Transverse colon (tissue), 4 donors: Measurements from ENCODE around the gene TMEM255B. TPM values are rescaled to one million over a fixed set of nuclear protein-coding genes. Genes with fewer than 3 reads are reported as not detected.

Source experiments
- DNase-seq: peaks from one replicate; pipeline ENCODE4 v3.0.0-alpha.2; 2019
- H3K27ac ChIP-seq, 4 donors: fragments of 200-600 bp; sonication (generic); 2 replicates each; pipeline ENCODE4 v1.5.1; 2016 to 2018; ENCODE audit warnings: inconsistent platforms in 4 of 4
- H3K27me3 ChIP-seq: fragments of 200-600 bp; sonication (generic); 2 replicates; pipeline ENCODE4 v1.5.1; 2017; ENCODE audit warnings: inconsistent platforms
- H3K36me3 ChIP-seq, 4 donors: fragments of 200-600 bp; sonication (generic); 2 replicates each; pipeline ENCODE4 v1.5.1; 2017 to 2019; ENCODE audit warnings: inconsistent platforms in 4 of 4
- H3K4me1 ChIP-seq, 4 donors: fragments of 200-600 bp; sonication (generic); 2 replicates each; pipeline ENCODE4 v1.5.1; 2017 to 2020; ENCODE audit warnings: inconsistent platforms in 4 of 4
- H3K4me3 ChIP-seq, 4 donors: fragments of 200-600 bp; sonication (generic); 1 replicate in 1 of 4; 2 replicates in 3 of 4; pipeline versions ENCODE4 v1.5.1 to v1.6.1; 2017 to 2019; ENCODE audit warnings: inconsistent platforms in 4 of 4
- H3K9me3 ChIP-seq, 2 donors: fragments of 200-600 bp; sonication (generic); 2 replicates each; pipeline ENCODE4 v1.5.1; 2017 to 2019; ENCODE audit warnings: inconsistent platforms in 2 of 2
- CTCF ChIP-seq, 5 experiments: fragments of 200-600 bp in 3 of 5; fragments of 450-650 bp in 2 of 5; sonication (generic) in 3 of 5; IDR thresholded peaks; 1 replicate in 2 of 5; 2 replicates in 3 of 5; pipeline ENCODE4 v1.5.1; 2016 to 2017; ENCODE audit warnings: antibody characterized with exemption in 5 of 5, inconsistent platforms in 3 of 5, mild to moderate bottlenecking in 2 of 5, moderate library complexity in 1 of 5
- EP300 ChIP-seq: sonication (generic); formaldehyde crosslinking; IDR thresholded peaks from one replicate; pipeline ENCODE4 v1.6.1; 2017; ENCODE audit warnings: antibody characterized with exemption, low read depth
- POLR2A ChIP-seq: fragments of 450-650 bp; IDR thresholded peaks from one replicate; pipeline ENCODE4 v1.6.1; 2016; ENCODE audit warnings: antibody characterized with exemption, mild to moderate bottlenecking, moderate library complexity
- POLR2AphosphoS5 ChIP-seq, 3 donors: sonication (generic); formaldehyde crosslinking; IDR thresholded peaks; one replicate each; pipeline ENCODE4 v1.6.1; 2016; ENCODE audit warnings: antibody characterized with exemption in 3 of 3
- WGBS, 2 donors: methylation state at CpG; one replicate each; pipeline ENCODE4 v1.1.5; 2018; ENCODE audit warnings: low coverage in 1 of 2; 5-methylcytosine and 5-hydroxymethylcytosine counted together
- in situ Hi-C, 4 donors: fragments of 200-750 bp; cut with MboI; loops; one replicate each; pipeline versions ENCODE4 v1.15.0 to v1.15.1; 2017; ENCODE audit warnings: low sequenced_read_pairs in 3 of 4, low pct_ligation_motif_present in 1 of 4, low pct_unique_long_range_greater_than_20kb in 1 of 4
- intact Hi-C: fragments of 100-400 bp; cut with DNase I; formaldehyde crosslinking; loops from one replicate; pipeline ENCODE4 v1.15.1; 2023; ENCODE audit warnings: low total_unique reads
- total RNA-seq, 4 donors: library from RNA; depleted of rRNA; stranded (reverse); fragments of >200 nt; gene quantifications; one replicate each; pipeline ENCODE4 v1.1.0, GENCODE V29; 2016

TMEM255B gene
- total RNA-seq, 4 donors from 2014 or later: 0.79 to 27.7 (median 9.4) TPM

GRCh38 chr13:113834496-113835200, 75.6 kb downstream of the TMEM255B start:
- 92 to 95% methylated on average over 16 to 36 of the region's 38 CpGs for WGBS, 2 donors
- Histone ChIP-seq H3K36me3 (peaks cover 0 to 8% (median 2%) of the 10 kb centered on the region in 4 donors), H3K4me3 (no peak overlapping the region), H3K4me1 (peaks cover 27 to 29% (median 29%) of the 10 kb centered on the region in 4 donors), H3K9me3 (no peaks in the 10 kb centered on the region), H3K27me3 (no peaks in the 10 kb centered on the region), H3K27ac (no peak overlapping the region)
- TF ChIP-seq EP300 (no peak), POLR2AphosphoS5 (IDR thresholded peaks at IDR 0.05) (no peak)
- no peak for DNase-seq
- intact Hi-C loops (no loop called here), in situ Hi-C loops (no loop called here)

- 80 to 89% methylated on average over 5 to 37 of the region's 37 CpGs for WGBS, 2 donors
These were observed 76.6 kb downstream of the TMEM255B start for GRCh38 chr13:113835461-113836270.

GRCh38 chr13:113836768-113837559, 77.9 kb downstream of the TMEM255B start:
- no peaks in the 10 kb centered on the region for H3K9me3 ChIP-seq
- in situ Hi-C loops (no loop called here), intact Hi-C loops (no loop called here)
- no peak overlapping the region for H3K4me3 ChIP-seq
- TF ChIP-seq CTCF (IDR thresholded peaks at IDR 0.05) (no peak), POLR2A (no peak), POLR2AphosphoS5 (IDR thresholded peaks at IDR 0.05) (peak in 1 of 3 donors; percentile 26)
- H3K36me3 ChIP-seq: peaks cover 0 to 8% (median 2%) of the 10 kb centered on the region in 4 donors
- H3K27ac ChIP-seq: peak overlapping the region; percentile 68 to 87 (median 84)
- WGBS, 2 donors: 39 to 69% methylated on average over 3 to 19 of the region's 19 CpGs
- H3K4me1 ChIP-seq: peaks cover 41 to 46% (median 44%) of the 10 kb centered on the region in 4 donors
- no peak for DNase-seq
- no peaks in the 10 kb centered on the region for H3K27me3 ChIP-seq

More at GRCh38 chr13:113835461-113836270, 76.6 kb downstream of the TMEM255B start:
- DNase-seq: no peak
- TF ChIP-seq POLR2A (no peak), EP300 (no peak), POLR2AphosphoS5 (IDR thresholded peaks at IDR 0.05) (no peak), CTCF (IDR thresholded peaks at IDR 0.05) (no peak)
- H3K4me3 ChIP-seq: no peak overlapping the region
- H3K9me3 ChIP-seq: no peaks in the 10 kb centered on the region
- H3K4me1 ChIP-seq: peaks cover 37 to 39% (median 39%) of the 10 kb centered on the region in 4 donors
- in situ Hi-C loops (no loop called here), intact Hi-C loops (no loop called here)
- H3K36me3 ChIP-seq: peaks cover 0 to 8% (median 2%) of the 10 kb centered on the region in 4 donors
- peak overlapping the region in 1 of 4 donors; percentile 15 for H3K27ac ChIP-seq
- H3K27me3 ChIP-seq: no peaks in the 10 kb centered on the region

- Histone ChIP-seq H3K27me3 (no peaks in the 10 kb centered on the region), H3K4me1 (peaks cover 41 to 46% (median 44%) of the 10 kb centered on the region in 4 donors), H3K36me3 (peaks cover 0 to 8% (median 2%) of the 10 kb centered on the region in 4 donors), H3K9me3 (no peaks in the 10 kb centered on the region), H3K4me3 (peak overlapping the region in 1 of 4 donors; percentile 11), H3K27ac (peak overlapping the region; percentile 68 to 87 (median 84))
- 30% methylated on average over 13 of the region's 16 CpGs; no CpG with 5 or more reads in 1 of the 2 donors for WGBS, 2 donors
- intact Hi-C loops: no loop called here
- TF ChIP-seq POLR2A (no peak), CTCF (IDR thresholded peaks at IDR 0.05) (no peak), POLR2AphosphoS5 (IDR thresholded peaks at IDR 0.05) (peak; percentile 43 to 51 (median 45))
- DNase-seq: peak; percentile 84
- in situ Hi-C loops: no loop called here
These were observed 78.7 kb downstream of the TMEM255B start for GRCh38 chr13:113837560-113838355.
